Nephron (organoid): ENCODE data around the gene C16orf87.

Source experiments
- H3K27ac Mint-ChIP-seq, 3 experiments: 2 replicates each; pipeline ENCODE4 v1.8.0; 2020; ENCODE audit warnings: mixed read lengths in 3 of 3, mild to moderate bottlenecking in 2 of 3, moderate library complexity in 1 of 3
- H3K27me3 Mint-ChIP-seq: 2 replicates; pipeline ENCODE4 v1.8.0; 2021; ENCODE audit warnings: low read depth, mild to moderate bottlenecking, moderate library complexity, mixed read lengths
- H3K36me3 Mint-ChIP-seq: 2 replicates; pipeline ENCODE4 v1.8.0; 2020; ENCODE audit warnings: low read depth, mixed read lengths
- H3K4me1 Mint-ChIP-seq: 2 replicates; pipeline ENCODE4 v1.8.0; 2020; ENCODE audit warnings: mixed read lengths
- H3K4me3 Mint-ChIP-seq, 3 experiments: 2 replicates each; pipeline ENCODE4 v1.8.0; 2020; ENCODE audit warnings: mild to moderate bottlenecking in 3 of 3, mixed read lengths in 3 of 3, moderate library complexity in 2 of 3
- H3K9me3 Mint-ChIP-seq: 2 replicates; pipeline ENCODE4 v1.8.0; 2020; ENCODE audit warnings: mixed read lengths
- CTCF ChIP-seq, 3 experiments: fragments of 200-600 bp; sonication (generic); IDR thresholded peaks; one replicate each; pipeline ENCODE4 v1.5.0; 2021; ENCODE audit warnings: antibody characterized with exemption in 3 of 3; ENCODE audit not compliant: unreplicated experiment in 3 of 3

Gene C16orf87

GRCh38 chr16:46845952-46846351 lies 15.0 kb upstream of the C16orf87 start:
- H3K27ac Mint-ChIP-seq: no peak overlapping the region
- H3K4me1 Mint-ChIP-seq: no peaks in the 10 kb centered on the region
- no peak overlapping the region for H3K4me3 Mint-ChIP-seq
- no peak for TF ChIP-seq CTCF (IDR thresholded peaks at IDR 0.05; ENCODE audit: unreplicated experiment in 3 of 3)
- H3K9me3 Mint-ChIP-seq: peaks cover 6% of the 10 kb centered on the region
- H3K27me3 Mint-ChIP-seq: no peaks in the 10 kb centered on the region
- H3K36me3 Mint-ChIP-seq: no peaks in the 10 kb centered on the region

GRCh38 chr16:46844771-46845170 lies 13.8 kb upstream of the C16orf87 start:
- no peaks in the 10 kb centered on the region for H3K4me1 Mint-ChIP-seq
- H3K27me3 Mint-ChIP-seq: no peaks in the 10 kb centered on the region
- H3K36me3 Mint-ChIP-seq: no peaks in the 10 kb centered on the region

GRCh38 chr16:46843898-46844642 lies 13.1 kb upstream of the C16orf87 start:
- Mint-ChIP-seq H3K27ac (no peak overlapping the region), H3K36me3 (no peaks in the 10 kb centered on the region), H3K4me3 (no peak overlapping the region), H3K27me3 (no peaks in the 10 kb centered on the region), H3K9me3 (peaks cover 6% of the 10 kb centered on the region), H3K4me1 (no peaks in the 10 kb centered on the region)
- TF ChIP-seq CTCF (IDR thresholded peaks at IDR 0.05; ENCODE audit: unreplicated experiment in 3 of 3): no peak

More at GRCh38 chr16:46844771-46845170, 13.8 kb upstream of the C16orf87 start:
- no peak overlapping the region for H3K4me3 Mint-ChIP-seq
- TF ChIP-seq CTCF (IDR thresholded peaks at IDR 0.05; ENCODE audit: unreplicated experiment in 3 of 3): no peak
- peaks cover 6% of the 10 kb centered on the region for H3K9me3 Mint-ChIP-seq
- no peak overlapping the region for H3K27ac Mint-ChIP-seq

GRCh38 chr16:46842192-46842895 lies 11.4 kb upstream of the C16orf87 start:
- Mint-ChIP-seq H3K36me3 (no peaks in the 10 kb centered on the region), H3K9me3 (peaks cover 6% of the 10 kb centered on the region), H3K4me1 (no peaks in the 10 kb centered on the region), H3K4me3 (no peak overlapping the region), H3K27me3 (no peaks in the 10 kb centered on the region), H3K27ac (no peak overlapping the region)
- no peak for TF ChIP-seq CTCF (IDR thresholded peaks at IDR 0.05; ENCODE audit: unreplicated experiment in 3 of 3)

GRCh38 chr16:46839986-46840443 lies 9.0 kb upstream of the C16orf87 start:
- Mint-ChIP-seq H3K4me3 (no peak overlapping the region), H3K27ac (no peak overlapping the region), H3K27me3 (no peaks in the 10 kb centered on the region), H3K36me3 (no peaks in the 10 kb centered on the region), H3K4me1 (no peaks in the 10 kb centered on the region), H3K9me3 (peaks cover 6% of the 10 kb centered on the region)
- no peak for TF ChIP-seq CTCF (IDR thresholded peaks at IDR 0.05; ENCODE audit: unreplicated experiment in 3 of 3)
